ENCODE measurements around the gene GOLGA8J. TPM values are rescaled to one million over a fixed set of nuclear protein-coding genes. Genes with fewer than 3 reads are reported as not detected.
"Not testable (repeated sequence)": the region's sequence is repeated elsewhere in the genome, so short reads cannot be mapped to it uniquely, and the experiment has no call there.

GOLGA8J gene, protein sequence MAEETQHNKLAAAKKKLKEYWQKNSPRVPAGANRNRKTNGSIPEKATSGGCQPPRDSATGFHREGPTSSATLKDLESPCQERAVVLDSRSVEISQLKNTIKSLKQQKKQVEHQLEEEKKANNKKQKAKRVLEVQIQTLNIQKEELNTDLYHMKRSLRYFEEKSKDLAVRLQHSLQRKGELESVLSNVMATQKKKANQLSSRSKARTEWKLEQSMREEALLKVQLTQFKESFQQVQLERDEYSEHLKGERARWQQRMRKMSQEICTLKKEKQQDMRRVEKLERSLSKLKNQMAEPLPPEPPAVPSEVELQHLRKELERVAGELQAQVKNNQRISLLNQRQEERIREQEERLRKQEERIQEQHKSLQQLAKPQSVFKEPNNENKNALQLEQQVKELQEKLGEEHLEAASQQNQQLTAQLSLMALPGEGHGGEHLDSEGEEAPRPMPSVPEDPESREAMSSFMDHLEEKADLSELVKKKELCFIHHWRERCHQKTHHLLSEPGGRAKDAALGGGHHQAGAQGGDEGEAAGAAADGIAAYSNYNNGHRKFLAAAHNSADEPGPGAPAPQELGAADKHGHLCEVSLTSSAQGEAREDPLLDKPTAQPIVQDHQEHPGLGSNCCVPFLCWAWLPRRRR
- 0.11 TPM in 1 of 2 replicates, not detected in the other for total RNA-seq

DNA sequence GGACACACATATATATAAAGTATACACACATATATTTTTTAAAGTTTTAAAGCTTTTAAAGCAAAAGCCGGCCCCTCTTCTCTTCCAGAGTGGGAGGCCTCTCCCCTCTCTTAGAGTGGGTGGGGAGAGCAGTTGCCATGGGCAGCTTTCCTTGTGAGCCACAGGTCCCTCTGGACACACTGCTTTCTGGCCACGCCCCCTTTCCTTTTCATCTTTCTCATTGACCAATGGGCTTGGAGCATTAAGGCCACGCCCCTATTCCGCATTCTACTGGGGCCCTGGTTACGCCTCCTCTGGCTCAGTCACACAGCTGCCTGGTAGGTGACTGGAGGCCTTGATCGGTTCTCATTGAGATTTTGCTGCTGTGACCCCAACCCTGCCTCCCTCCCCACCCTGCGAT lies at the start of gene GOLGA8J:
Gene GOLGA8J (plus strand): TSS at position 301 of the 400 bp plus-strand sequence. CDS start 98 bp downstream, at position 399.
- not testable (repeated sequence) for DNase-seq (ENCODE audit: low read depth, low spot score)

DNA sequence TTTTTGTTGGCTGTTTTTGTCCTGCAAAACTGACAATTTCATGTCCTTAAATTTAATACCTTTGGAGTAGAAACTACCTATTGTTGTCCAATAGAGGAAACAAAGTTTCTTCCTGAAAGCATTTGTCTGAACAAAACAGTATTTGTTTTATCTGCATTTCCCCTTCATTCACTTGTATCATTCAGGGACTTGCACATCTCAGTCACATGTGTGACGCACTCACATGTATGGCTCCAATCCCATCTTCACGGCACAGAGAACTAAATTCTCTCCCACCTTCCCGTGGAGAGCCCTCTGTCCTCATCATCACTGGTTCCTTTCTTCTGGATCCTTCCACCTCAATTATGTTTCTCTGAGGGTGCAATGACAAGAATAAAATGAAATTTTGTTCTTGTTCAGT lies 49.5 kb upstream of the GOLGA8J start:
- no peak for DNase-seq (ENCODE audit: low read depth, low spot score)

DNA sequence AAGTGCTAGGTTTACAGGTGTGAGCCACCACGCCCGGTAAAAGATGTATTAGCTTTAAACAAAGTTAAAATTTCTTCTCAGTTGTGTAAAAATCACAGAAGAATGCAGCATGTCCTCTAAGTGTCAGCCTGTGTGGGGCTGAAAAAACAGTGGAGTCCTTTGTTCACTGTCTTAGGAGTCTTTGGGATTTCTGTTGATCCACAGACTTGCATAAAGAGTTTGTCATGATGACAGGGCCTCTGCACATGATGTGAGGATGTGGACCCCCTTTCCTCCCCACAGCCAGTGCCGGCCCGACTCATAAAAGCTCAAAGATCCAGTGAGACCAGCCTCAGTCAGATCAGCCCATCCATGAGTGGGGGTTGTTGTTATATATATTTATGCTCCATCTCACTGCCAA lies 49.0 kb upstream of the GOLGA8J start:
- DNase-seq (ENCODE audit: low read depth, low spot score) = no peak

DNA sequence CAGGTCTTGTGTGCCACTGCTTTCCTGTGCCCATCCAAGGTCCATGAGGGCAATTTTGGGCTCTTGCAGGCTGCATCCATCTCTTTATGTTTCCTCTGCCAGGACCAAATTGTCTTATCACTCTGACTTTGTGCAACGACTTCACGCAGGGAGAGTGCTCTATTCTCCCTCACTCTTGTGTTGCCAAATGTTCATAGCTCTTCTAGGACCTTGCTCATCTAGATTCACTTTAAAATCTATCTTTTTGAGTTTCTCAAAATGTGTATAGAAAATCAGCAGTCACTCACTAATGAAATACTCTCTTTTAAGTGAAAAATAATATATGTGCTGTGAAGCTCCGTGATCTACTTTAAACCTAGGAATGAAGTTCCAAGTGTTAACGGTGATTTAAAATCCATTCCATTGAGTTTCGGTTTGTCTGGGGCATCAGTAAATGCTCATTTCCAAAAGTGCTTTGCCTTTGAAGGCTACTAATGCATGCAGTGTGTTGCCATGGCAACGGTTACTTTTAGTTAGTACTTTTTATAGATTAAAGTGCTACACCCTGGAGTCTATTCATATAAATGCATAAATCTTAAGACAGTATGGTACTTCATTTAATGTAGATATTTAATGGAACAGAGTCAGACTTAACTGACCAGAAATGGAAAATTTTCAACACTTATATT lies 46.6 kb upstream of the GOLGA8J start:
- DNase-seq (ENCODE audit: low read depth, low spot score) = no peak

DNA sequence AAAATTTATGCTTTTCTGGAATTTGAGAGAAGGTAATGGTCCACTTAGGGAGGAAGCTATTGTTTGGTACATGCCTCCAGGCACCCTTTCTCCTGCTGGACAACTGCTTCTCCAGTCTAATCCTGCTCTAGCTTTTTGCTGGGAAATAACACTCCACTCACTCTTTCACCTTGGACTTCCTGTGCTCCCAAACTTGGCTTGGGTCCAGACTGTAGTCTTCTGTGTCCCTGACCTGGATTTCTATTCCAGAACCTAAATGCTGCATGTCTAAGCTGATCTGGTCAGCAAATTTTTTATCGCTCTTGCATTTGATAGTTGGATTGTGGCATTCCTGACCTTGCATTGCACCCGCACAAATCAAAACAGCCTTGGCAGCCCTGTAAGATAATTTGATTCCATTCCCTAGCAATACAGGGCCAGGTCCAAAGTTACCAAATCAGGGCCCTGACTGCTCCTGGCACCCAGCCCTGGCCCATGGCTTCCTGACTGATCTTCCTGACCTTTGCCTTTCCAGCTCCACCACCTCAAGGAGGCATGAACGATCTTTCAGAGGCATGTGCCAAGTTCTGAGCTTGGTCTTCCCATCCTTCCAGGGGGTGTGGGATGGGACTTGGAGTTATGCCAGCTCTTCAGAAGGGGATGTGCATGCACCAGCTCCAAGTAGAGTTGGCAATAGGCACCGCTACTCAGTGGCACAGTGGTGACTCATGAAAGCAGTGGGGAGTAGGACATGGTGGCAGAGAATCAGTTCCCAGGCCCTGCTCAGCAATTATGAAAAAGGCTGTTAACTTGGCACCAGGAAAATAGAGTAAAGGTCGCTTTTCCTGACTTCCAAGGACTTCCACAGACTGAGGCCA lies 43.9 kb upstream of the GOLGA8J start:
- no peak for DNase-seq (ENCODE audit: low read depth, low spot score)

DNA sequence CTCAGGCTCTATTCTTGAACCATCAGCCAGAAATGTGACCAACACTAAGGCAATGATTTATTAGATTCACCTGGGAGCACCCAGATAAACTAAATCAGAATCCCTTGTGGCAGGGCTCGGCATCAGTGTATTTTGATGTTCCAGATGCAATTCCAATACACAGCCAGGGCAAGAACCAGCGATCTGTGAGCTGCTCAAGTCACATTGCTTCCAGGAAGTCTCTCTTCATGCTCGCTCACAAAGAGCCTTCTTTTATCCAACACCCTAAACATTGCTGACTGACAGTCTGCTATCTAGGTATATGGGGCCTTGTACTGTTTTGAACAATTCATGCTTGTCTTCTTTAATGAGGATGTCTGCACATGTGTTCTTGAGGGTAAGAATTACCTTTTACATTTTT lies 40.9 kb upstream of the GOLGA8J start:
- DNase-seq (ENCODE audit: low read depth, low spot score) = no peak

DNA sequence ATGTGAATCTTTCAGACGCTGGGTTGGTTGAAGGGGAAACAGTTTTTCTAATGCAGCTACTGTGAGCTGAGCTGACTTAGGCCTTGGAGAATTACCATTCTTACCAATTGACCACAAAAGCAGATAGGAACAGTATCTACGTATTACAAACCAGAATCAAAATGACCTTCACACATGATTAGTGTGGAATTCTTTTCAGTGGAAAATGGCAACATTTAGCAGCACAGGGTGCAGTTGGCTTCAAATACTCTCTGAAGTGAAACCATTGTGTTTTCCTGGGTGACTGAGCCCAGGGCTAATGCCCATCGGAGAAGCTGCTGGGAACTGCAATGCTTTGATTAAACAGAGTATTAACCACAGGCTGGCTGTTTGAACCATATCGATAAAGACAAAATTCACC lies 40.2 kb upstream of the GOLGA8J start:
- DNase-seq (ENCODE audit: low read depth, low spot score) = no peak

DNA sequence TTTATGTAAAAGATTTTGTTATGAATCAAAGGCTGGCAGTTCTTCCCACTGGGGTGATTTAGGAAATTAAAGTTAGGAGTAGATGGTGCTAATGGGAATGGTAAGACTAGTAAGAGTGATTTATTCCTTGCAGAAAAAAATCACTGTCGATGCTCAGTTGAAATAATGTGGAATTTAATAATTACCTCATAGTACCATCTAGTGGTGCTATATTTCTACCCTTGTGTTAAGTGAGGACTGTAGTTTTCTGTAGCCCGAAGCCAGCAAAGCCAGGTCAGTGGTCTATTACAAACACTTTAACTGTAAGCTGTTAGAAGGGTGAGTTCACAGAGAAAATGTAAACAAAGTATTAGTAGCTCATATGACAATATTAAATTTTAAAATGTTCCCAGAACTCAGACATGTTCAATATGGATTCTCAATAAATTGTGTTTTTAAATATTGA lies 39.5 kb upstream of the GOLGA8J start:
- DNase-seq (ENCODE audit: low read depth, low spot score) = no peak

DNA sequence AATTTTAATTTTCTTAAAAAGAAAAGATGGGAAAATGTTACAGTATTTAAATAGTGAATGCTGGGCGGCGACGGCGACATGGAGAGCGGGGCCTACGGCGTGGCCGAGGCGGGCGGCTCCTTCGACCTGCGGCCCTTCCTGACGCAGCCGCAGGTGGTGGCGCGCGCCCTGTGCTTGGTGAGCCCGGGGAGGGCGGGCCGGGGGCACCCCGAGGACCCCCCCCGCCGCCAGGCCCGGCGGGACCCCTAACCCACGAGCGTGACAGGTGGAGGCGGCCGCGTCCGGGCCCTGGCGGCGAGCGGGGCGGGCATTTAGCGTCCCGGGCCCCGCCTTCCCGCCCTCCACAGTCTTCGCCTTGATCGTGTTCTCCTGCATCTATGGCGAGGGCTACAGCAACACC lies 38.4 kb upstream of the GOLGA8J start:
- DNase-seq (ENCODE audit: low read depth, low spot score) = no peak

DNA sequence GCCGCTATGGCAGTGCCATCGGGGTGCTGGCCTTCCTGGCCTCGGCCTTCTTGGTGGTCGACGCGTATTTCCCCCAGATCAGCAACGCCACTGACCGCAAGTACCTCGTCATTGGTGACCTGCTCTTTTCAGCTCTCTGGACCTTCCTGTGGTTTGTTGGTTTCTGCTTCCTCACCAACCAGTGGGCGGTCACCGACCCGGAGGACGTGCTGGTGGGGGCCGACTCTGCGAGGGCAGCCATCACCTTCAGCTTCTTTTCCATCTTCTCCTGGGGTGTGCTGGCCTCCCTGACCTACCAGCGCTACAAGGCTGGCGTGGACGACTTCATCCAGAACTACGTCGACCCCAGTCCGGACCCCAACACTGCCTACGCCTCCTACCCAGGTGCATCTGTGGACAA lies 37.9 kb upstream of the GOLGA8J start:
- DNase-seq (ENCODE audit: low read depth, low spot score) = not testable (repeated sequence)

DNA sequence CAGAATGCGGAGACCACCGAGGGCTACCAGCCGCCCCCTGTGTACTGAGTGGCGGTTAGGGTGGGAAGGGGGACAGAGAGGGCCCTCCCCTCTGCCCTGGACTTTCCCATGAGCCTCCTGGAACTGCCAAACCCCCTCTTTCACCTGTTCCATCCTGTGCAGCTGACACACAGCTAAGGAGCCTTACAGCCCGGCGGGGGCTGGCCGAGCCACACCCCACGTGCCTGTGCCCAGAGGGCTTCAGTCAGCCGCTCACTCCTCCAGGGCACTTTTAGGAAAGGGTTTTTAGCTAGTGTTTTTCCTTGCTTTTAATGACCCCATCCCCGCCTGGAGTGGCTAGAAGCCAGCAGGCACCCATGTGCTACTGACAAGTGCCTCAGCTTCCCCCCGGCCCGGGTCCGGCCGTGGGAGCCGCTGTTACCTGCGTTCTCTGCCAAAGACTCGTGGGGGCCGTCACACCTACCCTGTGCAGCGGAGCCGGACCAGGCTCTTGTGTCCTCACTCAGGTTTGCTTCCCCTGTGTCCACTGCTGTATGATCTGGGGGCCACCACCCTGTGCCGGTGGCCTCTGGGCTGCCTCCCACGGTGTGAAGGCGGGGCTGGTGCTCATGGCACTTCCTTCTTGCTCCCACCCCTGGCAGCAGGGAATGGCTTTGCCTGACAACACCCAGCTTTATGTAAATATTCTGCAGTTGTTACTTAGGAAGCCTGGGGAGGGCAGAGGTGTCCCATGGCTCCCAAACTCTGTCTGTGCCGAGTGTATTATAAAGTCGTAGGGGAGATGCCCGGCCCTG lies 37.3 kb upstream of the GOLGA8J start:
- DNase-seq (ENCODE audit: low read depth, low spot score) = not testable (repeated sequence)

DNA sequence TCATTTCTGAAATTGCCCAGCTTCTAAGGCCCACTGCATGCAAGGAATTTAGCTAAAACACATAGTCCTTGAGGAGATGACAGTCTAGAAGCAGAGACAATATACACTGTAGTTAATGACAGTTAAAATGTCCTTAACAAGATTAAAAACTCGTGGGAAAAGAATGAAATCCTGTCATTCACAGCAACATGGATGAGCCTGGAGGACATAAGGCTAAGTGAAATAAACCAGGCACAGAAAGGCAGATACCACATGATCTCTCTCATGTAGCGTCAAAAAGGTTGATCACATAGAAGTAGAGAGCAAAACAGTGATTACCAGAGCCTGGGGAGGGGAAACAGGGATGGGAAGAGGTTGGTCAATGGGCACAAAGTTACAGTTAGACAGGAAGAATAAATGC lies 36.3 kb upstream of the GOLGA8J start:
- DNase-seq (ENCODE audit: low read depth, low spot score) = no peak

DNA sequence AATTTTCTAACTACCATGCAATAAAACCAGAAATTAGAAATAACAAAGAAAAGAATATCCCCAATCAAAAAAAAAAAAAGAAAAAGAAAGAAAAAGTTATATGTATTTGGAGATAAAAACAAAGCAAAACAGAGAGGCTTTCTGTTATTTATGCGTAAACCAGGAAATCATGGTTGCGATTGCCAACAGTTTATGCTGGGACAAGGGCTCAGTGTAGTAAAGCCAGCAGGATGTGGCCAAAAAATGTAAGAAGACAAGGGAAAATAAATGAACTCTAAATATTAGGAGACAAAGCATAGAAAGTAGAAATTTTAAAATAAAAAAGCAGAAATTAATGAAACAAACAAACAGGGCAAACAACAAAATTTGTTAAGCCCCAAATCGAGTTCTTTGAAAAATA lies 27.2 kb upstream of the GOLGA8J start:
- no peak for DNase-seq (ENCODE audit: low read depth, low spot score)

DNA sequence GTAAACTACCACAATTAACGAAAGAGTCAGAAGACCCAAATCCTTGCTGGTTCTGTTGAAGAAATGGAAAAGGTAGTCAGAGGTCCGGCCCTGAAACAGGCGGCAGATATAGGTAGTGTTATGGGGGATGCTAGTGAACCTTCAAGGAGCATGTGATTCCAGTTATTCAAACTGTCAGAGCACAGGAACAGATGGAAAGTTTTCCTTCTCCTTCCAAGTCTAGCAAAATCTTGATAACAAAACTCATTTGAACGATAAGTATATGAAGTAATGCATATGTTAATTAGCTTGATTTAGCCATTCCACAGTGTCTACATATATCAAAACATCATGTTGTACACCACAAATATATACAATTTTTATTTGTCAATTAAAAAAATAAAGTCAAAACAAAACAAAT lies 26.6 kb upstream of the GOLGA8J start:
- no peak for DNase-seq (ENCODE audit: low read depth, low spot score)

DNA sequence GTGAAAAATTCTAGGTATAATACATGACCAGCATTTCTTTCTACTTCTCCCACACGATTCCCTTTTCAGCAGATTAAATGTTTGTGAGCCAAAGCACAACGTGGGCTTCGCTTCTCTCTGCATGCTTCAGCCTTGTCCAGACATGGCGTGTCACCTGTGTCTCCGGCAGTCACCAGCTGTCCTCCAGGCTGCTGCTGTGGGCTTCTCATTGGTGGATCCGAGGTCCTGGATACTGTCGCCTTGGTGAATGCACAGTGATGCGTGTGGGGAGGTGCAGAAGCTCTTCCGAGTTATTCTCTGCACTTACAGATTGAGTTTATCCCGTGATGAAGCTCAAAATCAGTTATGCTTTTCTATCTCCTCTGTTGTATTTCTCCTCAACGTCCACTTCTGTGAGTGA lies 23.0 kb upstream of the GOLGA8J start:
- no peak for DNase-seq (ENCODE audit: low read depth, low spot score)

DNA sequence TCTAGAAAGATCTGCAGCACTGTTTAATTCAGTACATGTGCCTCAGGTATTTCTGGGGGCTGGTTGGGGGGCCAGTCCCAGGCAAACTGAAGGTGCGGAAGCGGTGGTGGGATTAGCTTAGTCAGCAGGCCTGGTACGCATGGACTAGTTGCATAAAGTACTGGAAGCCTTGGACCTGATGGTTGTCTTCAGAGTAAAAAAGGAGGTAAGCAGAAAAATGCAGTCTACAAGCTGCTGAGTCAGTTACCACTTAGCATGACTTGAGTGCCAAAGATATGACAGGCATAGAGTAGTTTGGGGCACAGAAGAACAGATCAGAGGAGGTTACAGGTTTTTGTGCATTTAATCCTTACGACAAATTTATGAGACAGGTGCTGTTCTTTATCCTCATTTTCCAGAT lies 19.9 kb upstream of the GOLGA8J start:
- no peak for DNase-seq (ENCODE audit: low read depth, low spot score)

DNA sequence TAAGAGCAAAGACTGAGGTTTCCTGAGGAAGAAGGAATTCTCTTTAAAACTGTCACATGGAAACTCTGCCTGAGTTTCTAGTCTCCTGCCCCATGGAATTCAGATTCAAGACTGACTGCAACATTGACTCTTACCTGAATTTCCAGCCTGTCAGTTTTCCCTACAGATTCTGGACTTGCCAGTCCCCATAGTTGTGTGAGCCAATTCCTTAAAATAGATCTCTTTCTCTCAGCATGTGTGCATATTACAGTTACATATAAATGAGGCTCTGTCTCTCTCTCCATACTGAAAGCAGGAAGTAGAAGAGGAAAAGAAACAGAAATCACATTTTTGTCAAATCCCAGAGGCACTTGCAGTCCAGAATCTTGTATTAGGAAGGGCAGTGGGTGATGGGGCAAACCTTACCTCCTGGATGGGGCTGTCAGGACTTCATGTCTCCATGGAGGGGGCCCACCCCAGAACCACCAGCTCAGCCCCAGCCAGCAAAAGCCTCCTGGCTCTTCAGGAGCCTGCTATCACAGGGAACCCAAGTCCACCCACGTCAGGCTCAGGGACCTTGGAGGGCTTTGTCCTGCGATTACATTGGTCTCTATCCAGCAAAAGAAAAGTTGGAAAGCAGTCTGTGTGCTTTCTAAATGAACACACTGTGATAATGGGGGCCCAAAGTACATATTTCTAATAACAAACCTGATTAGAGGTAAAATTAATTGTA lies 18.8 kb upstream of the GOLGA8J start:
- DNase-seq (ENCODE audit: low read depth, low spot score) = no peak

DNA sequence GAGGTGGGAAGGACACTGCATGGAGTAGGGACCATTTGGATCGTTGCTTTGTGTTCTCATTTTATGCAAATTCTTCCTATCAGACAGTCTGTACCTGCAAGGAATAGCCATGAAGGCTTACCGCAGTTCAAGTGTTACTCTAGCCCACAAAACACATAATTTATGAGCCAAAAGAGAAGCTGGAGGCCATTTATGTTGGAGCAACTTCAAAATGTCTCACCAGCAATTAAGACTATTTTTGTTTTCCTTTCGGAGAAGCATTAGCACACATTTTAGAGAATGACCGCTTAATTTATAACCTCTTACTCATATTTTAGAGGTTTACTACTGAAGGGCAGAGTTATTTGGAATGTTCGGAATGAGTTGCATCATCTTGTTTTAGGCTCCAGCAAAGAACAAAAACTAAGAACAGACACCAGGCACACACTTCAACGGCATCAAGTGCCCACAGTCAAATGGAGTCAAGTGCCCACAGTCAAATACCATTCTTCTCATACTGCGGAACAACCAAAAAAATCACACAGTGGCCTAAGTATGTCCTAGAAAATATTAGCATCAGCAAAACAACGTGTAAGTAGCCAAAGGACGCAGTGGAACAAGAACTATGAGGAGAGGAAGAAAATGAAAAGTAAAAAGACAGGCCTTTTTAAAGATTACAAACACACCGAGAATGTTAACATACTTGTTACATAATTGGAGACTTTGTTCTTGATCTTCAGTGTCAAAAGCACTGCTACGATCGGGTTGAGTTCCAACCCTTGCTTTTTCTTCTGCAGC lies 17.5 kb upstream of the GOLGA8J start:
- DNase-seq (ENCODE audit: low read depth, low spot score) = no peak

DNA sequence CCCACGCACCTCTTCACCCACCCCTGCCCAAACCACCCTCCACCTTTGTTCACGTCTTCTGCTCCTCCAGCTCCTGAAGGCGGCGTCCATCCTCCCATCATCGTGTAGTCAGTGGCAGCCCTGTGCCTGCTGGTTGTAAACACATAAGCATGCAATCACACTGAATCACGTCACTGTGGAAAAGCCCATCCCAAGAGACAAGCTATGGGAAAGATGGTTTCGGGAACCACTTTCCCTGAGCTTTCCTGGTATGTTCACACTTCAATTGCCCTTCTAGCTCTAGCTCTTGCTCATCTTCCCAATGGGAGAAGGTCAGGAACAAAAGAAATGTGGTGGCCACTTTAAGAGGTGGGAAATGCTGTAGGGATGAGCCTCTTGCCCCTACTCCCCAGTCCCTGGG lies 14.4 kb upstream of the GOLGA8J start:
- no peak for DNase-seq (ENCODE audit: low read depth, low spot score)

All from pulmonary artery endothelial cell (primary cell).